ENCODE results near the gene CSF1. TPM values are rescaled to one million over a fixed set of nuclear protein-coding genes. Genes with fewer than 3 reads are reported as not detected.

CSF1 gene
- total RNA-seq, 1 donor from 2014 or later = 140 TPM

DNA sequence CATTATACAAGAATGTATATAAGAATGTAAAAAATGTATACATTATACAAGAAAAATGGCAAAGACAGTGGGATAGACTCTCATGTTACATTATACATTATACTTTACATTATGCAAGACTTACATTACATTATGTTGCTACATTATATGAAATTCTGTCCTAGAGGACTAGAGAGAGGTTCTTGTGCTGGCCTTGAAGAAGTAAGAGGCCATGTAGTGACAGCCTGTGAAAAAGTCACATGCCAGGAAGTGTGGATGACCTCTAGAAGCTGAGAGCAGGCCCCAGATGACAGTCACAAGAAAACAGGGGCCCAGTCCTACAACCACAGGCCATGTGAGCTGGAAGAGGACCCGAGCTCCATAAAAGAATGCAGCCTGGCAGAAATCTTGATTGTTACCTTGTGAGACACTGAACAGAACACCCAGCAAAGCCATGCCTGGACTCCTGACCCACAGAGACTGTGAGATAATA, 43.4 kb downstream of the CSF1 start:
- H3K27ac ChIP-seq = no peak overlapping the region
- H3K36me3 ChIP-seq = no peaks in the 10 kb centered on the region
- DNase-seq (ENCODE audit: low spot score in 2 of 2) = no peak
- TF ChIP-seq, protein P1, sequence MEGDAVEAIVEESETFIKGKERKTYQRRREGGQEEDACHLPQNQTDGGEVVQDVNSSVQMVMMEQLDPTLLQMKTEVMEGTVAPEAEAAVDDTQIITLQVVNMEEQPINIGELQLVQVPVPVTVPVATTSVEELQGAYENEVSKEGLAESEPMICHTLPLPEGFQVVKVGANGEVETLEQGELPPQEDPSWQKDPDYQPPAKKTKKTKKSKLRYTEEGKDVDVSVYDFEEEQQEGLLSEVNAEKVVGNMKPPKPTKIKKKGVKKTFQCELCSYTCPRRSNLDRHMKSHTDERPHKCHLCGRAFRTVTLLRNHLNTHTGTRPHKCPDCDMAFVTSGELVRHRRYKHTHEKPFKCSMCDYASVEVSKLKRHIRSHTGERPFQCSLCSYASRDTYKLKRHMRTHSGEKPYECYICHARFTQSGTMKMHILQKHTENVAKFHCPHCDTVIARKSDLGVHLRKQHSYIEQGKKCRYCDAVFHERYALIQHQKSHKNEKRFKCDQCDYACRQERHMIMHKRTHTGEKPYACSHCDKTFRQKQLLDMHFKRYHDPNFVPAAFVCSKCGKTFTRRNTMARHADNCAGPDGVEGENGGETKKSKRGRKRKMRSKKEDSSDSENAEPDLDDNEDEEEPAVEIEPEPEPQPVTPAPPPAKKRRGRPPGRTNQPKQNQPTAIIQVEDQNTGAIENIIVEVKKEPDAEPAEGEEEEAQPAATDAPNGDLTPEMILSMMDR (IDR thresholded peaks at IDR 0.05) = no peak
- no peaks in the 10 kb centered on the region for H3K27me3 ChIP-seq
- H3K4me1 ChIP-seq = no peaks in the 10 kb centered on the region
- H3K9me3 ChIP-seq = no peaks in the 10 kb centered on the region
- no peak overlapping the region for H3K4me3 ChIP-seq
- intact Hi-C loops (cut with DNase I) = no loop called here

- Histone ChIP-seq H3K4me1 (peaks cover 5 to 7% of the 10 kb centered on the region in 2 donors), H3K27me3 (no peaks in the 10 kb centered on the region), H3K27ac (peak overlapping the region in 1 of 2 donors; percentile 31), H3K4me3 (no peak overlapping the region), H3K9me3 (no peaks in the 10 kb centered on the region), H3K36me3 (no peaks in the 10 kb centered on the region)
- intact Hi-C loops (cut with DNase I) = no loop called here
- TF ChIP-seq, protein P1 (IDR thresholded peaks at IDR 0.05) = no peak
- no peak for DNase-seq (ENCODE audit: low spot score in 2 of 2)
These were observed 49.0 kb downstream of the CSF1 start for GRCh38 chr1:109959632-109959973.

DNA sequence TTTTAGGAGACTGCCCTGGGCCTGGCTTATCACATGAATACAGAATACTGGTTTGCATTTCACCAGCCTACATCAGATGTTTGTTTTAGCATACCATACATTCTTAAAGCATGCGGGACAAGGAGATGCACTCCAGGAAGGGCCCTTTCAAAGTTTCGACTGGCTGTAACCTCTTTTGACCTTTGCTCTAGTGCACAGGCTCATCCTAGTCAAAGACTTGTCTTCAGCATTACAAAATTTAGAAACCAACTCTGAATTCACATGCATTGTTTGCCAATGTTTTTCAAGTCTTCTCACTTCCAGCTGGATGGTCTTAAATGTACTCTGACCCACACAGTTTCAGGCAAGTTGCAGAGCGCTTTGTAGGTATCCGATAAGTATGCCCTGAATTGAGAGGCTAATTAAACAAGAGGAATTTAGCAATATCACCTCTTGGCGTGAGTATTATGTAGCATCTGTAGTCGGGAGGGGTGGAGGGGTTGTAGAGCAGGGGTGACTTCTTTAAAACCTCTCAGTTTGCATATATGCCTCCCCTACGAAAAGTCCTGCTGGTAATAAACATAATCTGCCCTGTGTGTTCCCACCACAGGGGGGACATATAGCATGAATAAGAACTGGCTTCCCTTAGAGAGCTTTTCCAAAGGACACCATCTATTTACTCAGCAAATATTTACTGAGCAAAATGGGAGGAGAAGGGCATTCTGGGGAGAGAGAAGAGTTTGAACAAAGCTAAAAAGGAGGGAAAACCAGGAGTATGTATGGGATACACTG, 49.5 kb downstream of the CSF1 start:
- DNase-seq (ENCODE audit: low spot score in 2 of 2) = no peak
- intact Hi-C loops (cut with DNase I) = no loop called here
- Histone ChIP-seq H3K9me3 (no peaks in the 10 kb centered on the region), H3K4me1 (peaks cover 5 to 7% of the 10 kb centered on the region in 2 donors), H3K27ac (peak overlapping the region in 1 of 2 donors; percentile 31), H3K27me3 (no peaks in the 10 kb centered on the region), H3K36me3 (no peaks in the 10 kb centered on the region), H3K4me3 (no peak overlapping the region)
- TF ChIP-seq, protein P1 (IDR thresholded peaks at IDR 0.05) = no peak

GRCh38 chr1:109960745-109961094, 50.1 kb downstream of the CSF1 start:
- peaks cover 5 to 7% of the 10 kb centered on the region in 2 donors for H3K4me1 ChIP-seq
- no peaks in the 10 kb centered on the region for H3K9me3 ChIP-seq
- no peaks in the 10 kb centered on the region for H3K27me3 ChIP-seq
- H3K4me3 ChIP-seq = no peak overlapping the region
- TF ChIP-seq, protein P1 (IDR thresholded peaks at IDR 0.05) = no peak
- intact Hi-C loops (cut with DNase I) = no loop called here
- no peak for DNase-seq (ENCODE audit: low spot score in 2 of 2)
- H3K27ac ChIP-seq = no peak overlapping the region
- H3K36me3 ChIP-seq = no peaks in the 10 kb centered on the region

DNA sequence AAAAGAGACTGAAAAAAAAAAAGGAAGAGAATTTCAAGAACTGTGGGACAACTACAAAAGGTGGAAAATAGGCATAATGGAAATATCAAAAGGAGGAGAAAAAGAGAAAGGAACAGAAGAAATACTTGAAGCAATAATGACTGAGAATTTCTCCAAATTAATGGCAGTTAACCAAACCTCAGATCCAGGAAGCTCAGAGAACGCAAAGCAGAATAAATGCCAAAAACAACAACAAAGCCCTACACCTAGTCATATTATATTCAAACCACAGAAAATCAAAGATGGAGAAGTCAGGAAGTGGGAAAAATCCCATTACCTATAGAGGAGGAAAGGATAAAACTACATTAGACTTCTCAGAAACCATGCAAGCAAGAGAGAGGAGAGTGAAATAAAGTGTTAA, 53.2 kb downstream of the CSF1 start:
- no peaks in the 10 kb centered on the region for H3K27me3 ChIP-seq
- H3K36me3 ChIP-seq = no peaks in the 10 kb centered on the region
- H3K9me3 ChIP-seq = no peaks in the 10 kb centered on the region
- DNase-seq (ENCODE audit: low spot score in 2 of 2) = no peak
- no peak overlapping the region for H3K4me3 ChIP-seq
- intact Hi-C loops (cut with DNase I) = no loop called here
- H3K27ac ChIP-seq = no peak overlapping the region
- H3K4me1 ChIP-seq = peaks cover 5 to 7% of the 10 kb centered on the region in 2 donors
- TF ChIP-seq, protein P1 (IDR thresholded peaks at IDR 0.05) = no peak

Data from ascending aorta (tissue), 2 donors.